ENCODE data around the gene NSUN4.
"Not testable (repeated sequence)": the region's sequence is repeated elsewhere in the genome, so short reads cannot be mapped to it uniquely, and the experiment has no call there.

DNA sequence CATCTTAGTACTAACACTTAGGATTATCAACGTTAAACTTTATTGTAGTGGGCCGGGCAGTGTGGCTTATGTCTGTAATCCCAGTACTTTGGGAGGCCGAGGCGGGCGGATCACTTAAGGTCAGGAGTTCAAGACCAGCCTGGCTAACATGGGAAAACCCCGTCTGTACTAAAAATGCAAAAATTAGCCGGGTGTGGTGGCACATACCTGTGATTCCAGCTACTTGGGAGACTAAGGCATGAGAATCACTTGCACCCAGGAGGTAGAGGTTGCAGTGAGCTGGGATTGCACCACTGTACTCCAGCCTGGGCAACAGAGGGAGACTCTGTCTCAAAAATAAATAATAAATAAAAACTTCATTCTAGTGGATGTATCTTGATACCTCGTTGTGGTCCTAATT lies 25.2 kb downstream of the NSUN4 start:
- TF ChIP-seq, protein P1, sequence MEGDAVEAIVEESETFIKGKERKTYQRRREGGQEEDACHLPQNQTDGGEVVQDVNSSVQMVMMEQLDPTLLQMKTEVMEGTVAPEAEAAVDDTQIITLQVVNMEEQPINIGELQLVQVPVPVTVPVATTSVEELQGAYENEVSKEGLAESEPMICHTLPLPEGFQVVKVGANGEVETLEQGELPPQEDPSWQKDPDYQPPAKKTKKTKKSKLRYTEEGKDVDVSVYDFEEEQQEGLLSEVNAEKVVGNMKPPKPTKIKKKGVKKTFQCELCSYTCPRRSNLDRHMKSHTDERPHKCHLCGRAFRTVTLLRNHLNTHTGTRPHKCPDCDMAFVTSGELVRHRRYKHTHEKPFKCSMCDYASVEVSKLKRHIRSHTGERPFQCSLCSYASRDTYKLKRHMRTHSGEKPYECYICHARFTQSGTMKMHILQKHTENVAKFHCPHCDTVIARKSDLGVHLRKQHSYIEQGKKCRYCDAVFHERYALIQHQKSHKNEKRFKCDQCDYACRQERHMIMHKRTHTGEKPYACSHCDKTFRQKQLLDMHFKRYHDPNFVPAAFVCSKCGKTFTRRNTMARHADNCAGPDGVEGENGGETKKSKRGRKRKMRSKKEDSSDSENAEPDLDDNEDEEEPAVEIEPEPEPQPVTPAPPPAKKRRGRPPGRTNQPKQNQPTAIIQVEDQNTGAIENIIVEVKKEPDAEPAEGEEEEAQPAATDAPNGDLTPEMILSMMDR (IDR thresholded peaks at IDR 0.05), result not testable (repeated sequence)
- not testable (repeated sequence) for TF ChIP-seq POLR2AphosphoS5, POLR2A (IDR thresholded peaks at IDR 0.05)
